Erythroblast (primary cell): ENCODE measurements around the gene OR4D6.

ENCODE experiments used
- GATA1 ChIP-seq: IDR thresholded peaks from 2 replicates; pipeline ENCODE4 v1.6.1; 2011; ENCODE audit warnings: low read depth, mild to moderate bottlenecking, control low read depth, low read length, moderate library complexity
- POLR2A ChIP-seq: IDR thresholded peaks from 2 replicates; pipeline ENCODE4 v1.6.1; 2011; ENCODE audit warnings: mild to moderate bottlenecking, low read length

GRCh38 chr11:59426361-59427067 is 30.2 kb upstream of the OR4D6 start, which contains the start of gene OR5A2:
- TF ChIP-seq POLR2A (no peak), GATA1 (no peak)
